ENCODE data around the gene DDX25. TPM values are rescaled to one million over a fixed set of nuclear protein-coding genes. Genes with fewer than 3 reads are reported as not detected.
"Not testable (repeated sequence)": the region's sequence is repeated elsewhere in the genome, so short reads cannot be mapped to it uniquely, and the experiment has no call there.

DDX25 gene
- polyA plus RNA-seq, 1 donor = 0.62 TPM

DNA sequence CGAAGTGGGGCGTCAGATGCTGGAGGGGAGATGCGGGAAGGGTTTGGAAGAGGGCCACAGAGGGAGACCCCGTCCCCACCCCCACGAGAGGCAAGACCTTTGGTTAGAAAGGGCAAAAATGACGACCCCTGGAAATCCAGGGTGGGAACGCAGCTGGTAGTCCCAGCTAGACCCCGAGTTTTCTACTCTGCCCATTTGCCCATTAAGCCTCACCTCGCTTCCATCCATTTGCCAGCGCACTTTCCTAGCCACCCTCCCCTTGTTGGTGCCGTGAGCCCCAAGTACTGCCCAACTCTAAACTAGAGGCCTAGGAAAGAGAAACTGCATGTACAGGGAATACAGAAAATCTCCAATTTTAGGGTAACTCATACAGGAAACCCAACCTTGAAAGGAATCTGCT is 370 bp downstream of the DDX25 start:
- DNase-seq = no peak

DNA sequence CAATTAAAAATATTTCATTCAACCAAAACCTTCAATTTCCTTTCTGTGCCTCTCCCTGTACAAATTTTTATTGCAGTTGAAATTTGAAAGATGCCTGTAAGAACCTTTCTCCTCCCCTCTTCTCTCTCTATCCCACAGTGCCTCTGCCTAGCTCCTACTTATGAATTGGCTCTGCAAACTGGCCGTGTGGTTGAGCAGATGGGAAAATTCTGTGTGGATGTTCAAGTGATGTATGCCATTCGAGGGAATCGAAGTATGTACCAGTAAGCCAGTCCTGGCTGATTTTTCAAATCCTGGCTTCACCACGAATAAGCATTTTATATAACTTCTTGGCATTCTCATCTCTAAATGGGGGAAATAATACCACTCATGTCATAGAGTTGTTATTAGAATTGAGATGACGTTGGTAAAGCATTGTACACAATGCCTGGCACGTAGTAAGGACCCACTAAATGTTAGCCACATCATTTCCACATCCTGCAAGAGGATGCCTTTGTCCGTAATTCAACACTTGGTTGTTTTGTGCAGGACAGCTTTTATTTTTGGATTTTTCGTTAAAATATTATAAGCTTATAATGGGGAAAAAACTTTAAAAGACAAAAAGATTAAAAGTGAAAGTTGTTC is 6.0 kb downstream of the DDX25 start:
- no peak for DNase-seq

DNA sequence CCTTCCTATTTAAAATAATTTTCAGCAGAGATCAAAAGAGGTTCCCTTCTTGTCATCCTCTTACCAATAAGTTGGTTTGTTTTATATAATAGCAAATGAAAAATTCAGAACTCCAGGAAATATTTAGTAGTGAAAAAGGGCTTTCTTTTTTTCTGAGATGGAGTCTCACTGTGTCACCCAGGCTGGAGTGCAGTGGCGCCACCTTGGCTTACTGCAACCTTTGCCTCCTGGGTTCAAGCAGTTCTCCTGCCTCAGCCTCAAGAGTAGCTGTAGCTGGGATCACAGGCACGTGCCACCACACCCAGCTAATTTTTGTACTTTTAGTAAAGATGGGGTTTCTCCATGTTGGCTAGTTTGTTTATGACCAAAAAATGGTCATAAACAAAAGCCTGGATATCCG is 10.3 kb downstream of the DDX25 start:
- not testable (repeated sequence) for DNase-seq

DNA sequence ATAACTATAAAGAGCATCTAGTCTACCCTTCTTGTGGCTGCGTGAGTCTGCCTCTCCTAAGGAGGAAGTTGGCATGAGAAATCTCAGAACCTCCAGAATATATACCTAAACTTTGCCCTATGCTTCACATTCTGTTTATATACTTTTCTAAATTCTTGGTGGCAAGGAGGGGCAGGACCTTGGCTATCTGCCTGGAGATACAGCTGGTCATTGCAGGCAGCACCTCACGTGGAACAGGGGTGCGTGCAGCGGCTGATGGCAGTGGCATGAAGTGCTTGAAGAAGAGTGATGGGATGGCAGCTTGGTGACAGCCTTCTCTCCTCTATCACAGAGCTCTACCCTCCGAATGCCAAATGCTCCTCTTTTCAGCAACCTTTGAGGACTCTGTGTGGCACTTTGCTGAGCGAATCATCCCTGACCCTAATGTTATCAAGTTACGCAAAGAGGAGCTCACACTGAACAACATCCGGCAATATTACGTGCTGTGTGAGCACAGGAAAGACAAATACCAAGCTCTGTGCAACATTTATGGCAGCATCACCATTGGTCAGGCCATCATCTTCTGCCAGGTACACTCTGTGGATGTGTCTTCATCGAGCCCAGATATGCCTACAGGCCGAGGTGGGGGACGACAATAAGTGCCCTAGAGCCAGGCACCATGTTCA is 12.5 kb downstream of the DDX25 start:
- no peak for DNase-seq

DNA sequence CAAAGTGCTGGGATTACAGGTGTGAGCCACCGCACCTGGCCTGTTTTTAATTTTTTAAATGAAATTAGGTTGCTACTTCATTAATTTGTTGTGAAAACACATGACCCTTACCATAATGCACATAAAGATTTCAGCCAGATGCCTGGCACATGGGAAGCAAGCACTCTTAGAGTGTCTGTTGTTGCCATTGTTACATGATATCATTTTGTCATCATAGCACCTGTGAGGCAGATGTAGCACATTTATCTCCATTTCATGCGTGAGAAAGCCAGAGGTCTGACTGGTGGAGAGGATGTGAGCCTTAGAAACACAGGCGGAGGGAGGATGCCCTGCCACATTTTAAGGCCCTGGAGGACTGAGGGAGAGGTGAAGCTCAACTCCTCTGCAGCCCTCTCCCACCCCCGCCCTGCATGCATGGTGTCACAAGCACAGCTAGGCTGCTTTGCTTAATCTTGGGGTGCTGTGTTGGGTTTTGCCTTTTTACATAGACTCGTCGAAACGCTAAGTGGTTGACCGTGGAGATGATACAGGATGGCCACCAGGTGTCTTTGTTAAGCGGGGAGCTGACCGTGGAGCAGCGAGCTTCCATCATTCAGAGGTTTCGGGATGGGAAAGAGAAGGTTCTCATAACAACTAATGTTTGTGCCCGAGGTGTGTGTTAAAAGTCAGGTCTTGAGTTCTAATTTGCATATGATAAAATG is 14.0 kb downstream of the DDX25 start:
- DNase-seq = no peak

DNA sequence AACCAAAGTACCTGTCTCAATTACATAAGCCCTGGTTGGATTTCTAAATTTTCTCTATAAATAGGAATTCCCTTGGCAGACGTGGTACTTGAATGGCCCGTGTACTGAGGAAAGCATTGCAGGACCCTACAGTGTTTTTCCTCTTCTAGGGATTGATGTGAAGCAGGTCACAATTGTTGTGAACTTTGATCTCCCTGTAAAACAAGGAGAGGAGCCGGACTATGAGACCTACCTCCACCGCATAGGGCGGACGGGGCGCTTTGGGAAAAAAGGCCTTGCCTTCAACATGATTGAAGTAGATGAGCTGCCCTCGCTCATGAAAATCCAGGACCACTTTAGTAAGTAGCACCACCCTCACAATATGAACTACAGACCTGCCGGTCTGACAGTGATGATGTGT is 16.7 kb downstream of the DDX25 start:
- DNase-seq = no peak

DNA sequence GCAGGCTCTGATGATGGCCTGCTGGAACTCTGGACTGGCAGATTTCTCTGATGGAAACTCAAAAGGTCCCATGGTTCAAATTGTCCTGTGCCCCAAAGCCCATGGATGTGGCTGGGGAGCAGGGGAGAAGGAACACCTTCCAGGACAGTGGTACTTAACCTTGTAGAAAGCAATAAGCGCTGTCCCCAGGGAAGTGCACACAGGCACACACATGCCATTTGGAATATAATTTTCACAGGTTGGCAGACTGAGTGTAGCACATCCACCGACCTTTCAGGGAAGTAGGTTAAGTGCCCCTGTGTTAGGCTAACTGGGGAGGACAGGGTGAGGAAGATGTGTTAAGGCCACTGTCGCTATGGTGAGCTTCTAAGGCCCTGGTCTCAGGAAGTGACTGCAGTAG is 17.8 kb downstream of the DDX25 start:
- no peak for DNase-seq

DNA sequence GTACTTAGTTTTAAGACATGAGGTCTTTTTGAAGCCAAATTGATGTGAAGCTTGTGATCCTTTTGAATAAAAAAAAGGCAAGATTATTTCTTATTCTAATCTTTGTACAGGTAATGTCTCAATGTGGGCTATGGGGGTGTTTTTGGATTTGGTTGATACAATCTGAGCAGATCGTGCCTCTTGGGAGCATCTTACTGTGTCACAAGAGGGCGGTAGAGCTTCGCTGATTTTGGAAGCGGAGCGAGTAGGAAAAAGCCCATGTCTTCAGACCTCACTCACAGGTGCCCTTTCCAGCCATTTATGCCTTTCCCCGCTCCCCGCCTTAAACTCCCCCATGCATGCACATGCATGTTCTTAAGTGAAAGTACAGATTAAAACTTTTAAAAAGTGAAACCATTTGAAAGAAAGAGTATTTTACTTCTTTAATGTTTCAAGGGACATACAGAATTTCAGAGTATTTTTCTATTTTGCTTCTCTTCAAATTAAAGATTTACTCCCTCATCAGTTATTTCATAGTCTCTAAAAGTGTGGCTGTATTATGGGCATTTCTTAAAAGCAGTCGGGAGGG is 18.8 kb downstream of the DDX25 start:
- peak; percentile 76 for DNase-seq

DNA sequence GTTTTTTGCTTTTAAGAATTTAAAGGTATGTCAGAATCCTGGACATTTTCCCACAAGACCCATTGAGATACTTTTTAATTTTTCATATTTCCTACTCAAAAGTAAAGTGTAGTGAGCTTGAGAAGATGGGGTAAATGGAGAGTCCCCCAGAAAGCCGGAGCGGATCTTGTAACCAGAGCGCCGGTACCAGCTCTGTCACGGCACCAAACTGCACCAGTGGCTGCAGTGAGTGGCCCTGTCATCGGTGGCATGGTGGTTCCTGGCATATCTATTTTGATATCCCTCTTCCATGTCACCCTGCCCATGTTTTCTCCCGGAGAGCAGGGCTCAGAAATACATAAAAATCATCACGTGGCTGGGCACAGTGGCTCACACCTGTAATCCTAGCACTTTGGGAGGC is 19.3 kb downstream of the DDX25 start:
- no peak for DNase-seq

DNA sequence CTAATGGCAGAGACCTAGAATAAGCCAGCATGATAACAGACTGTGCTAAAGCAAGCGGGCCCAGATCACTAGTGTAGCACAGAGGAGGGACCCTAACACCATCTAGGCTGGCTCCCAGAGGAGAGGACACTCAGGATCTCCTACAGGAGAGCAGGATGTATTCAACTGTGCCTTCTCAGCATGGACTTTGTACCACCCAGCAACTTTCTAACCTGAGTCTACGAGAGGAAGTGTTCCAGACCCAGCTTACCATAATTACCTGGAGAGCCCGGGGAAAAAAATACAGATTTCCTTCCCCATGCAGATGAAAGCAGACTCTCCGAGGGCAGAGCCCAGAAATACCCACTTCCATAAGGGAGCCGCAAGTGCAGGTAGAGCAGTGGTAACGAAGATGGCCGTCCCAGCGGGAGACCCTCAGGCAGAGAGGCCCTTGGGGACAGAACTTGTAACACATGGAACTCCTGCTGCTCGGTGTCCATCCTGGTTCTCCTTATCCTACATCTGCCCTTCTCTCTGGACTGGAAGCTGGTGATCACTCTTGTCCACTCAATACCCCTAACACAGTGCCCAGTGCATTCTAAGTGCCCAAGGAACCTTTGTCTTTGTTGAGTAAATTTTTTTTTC is 20.2 kb downstream of the DDX25 start:
- no peak for DNase-seq

DNA sequence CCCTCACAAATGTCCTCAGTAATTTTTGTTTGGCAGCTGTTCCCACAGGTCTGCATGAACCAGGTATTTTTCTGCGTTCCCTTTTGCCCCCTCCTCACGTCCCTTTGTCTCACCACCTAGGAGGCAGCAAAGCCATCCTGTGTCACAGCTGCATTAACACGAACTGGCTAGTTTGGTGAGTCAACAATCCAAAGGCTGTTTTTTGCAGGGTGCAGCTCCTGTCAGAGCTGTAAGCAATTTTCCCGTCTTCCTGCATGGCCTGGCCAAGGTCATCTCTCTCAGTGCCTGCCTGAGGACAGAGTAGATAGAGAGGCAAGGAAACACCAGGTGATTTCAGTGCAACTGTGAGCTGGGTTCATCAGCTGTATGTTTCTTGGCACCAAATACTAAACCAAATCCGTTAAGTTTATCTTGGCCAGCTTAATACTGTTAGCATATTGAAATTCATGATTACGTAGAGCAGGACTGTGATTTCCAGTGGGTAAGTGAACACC is 21.0 kb downstream of the DDX25 start:
- no peak for DNase-seq

DNA sequence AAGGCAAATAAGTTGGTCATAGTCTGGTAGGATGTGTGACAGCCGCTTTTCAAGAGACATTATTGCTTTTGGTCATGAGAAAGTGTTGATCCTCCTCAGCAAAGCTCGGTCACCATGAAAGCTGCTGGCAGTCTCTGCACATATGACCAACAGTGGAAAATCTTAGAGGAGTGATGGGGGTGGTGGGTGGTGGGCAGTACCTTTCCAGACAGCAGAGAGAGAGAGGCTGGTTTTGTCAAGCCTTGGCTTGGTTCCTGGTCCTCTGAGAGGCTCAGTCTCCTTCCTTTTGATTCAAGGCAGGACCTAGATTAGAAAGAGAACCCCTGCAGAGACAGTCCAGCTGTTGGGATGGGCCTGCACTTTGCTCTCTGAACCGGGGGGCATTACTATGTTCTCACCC is 21.5 kb downstream of the DDX25 start:
- no peak for DNase-seq

DNA sequence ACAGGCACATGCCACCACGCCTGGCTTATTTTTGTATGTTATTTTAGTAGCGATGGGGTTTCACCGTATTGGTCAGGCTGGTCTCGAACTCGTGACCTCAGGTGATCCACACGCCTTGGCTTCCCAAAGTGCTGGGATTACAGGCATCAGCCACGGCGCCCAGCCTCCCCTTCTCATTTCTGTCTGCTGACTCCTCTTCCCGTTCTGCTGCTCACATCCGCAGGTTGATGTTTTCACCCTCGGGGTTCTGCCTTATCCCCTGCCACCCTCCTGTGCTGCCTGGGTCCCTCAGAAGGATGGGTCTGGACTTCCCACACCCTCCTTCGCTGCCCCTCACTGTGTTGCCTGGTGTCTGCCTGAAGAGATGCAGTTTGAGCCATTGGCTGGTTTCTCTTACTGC is 22.4 kb downstream of the DDX25 start:
- no peak for DNase-seq

DNA sequence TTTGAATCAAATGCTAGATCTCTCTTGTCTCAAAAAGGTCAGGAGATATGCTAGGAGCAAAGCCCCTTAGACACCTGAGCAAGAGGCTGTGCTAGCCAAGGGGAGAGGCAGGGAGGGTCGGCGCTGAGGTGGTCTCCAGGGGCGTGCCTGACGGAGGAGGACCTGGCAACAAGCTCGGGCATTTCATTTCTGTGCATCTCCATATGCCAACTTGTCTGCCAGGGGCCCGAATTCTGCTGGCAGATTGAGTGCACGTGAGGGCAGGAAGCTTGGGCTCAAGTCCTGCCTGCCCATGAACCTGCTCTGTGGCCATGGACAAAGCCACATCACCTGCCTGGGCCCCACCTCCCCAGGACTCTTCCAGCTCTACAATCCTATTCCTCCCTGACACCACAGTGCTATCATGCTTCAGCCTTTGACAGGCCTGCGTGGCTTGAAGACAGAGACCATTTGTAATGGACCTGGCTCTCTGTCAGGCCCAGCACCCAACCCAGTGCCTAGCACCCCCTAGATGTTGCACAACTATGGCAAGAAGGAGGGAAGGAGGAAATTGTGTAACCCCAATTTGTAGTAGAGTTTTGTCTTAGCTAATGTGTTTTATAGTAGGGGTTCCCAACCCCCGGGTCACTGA is 25.3 kb downstream of the DDX25 start:
- DNase-seq = no peak

DNA sequence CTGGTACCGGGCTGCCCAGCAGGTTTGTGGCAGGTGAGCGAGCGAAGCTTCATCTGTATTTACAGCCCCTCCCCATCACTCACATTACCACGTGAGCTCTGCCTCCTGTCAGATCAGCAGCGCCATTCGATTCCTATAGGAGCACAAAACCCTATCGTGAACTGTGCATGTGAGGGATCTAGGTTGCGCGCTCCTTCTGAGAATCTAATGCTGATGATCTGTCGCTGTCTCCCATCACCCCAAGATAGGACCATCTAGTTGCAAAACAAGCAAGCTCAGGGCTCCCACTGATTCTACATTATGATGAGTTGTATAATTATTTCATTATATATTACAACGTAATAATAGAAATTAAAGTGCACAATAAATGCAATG is 25.8 kb downstream of the DDX25 start:
- DNase-seq = no peak

DNA sequence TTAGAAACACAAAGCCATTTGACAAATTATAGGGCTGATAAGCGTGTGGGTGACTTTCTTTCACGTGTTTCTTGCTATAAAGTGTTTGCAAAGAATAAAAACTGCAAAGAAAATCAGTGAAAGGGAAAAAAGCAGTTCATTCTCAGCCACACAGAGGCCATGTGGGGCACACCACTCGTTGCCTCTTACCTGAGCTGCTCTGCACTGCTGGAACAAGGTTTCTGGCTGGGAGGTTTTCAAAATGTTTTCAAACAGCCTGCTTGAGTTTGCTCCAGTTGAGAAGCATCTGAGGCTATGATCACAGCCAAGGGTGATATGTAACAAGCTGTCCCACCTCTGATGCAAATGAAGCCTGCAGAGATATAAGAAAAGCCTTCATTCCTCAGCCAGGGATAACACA is 26.8 kb downstream of the DDX25 start:
- no peak for DNase-seq

DNA sequence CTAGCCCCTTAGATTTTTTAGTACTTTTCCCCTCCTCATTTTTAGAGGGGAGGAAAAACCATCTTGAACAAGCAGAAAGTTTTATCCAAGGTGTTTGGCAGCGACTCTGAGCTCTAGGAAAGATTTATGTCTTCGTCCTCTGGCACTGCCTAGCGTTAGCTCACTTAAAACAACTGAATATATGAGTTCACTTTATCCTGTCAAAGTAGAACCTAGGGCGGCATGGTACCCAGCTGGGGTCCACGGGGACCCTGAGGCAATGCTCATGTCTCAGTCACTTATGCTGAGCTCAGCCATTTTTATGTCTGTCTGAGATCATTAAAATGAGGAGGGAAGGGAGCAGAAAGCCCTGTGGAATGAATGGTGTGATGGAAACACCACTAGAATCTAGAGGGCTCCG is 27.4 kb downstream of the DDX25 start:
- DNase-seq = peak; percentile 67

DNA sequence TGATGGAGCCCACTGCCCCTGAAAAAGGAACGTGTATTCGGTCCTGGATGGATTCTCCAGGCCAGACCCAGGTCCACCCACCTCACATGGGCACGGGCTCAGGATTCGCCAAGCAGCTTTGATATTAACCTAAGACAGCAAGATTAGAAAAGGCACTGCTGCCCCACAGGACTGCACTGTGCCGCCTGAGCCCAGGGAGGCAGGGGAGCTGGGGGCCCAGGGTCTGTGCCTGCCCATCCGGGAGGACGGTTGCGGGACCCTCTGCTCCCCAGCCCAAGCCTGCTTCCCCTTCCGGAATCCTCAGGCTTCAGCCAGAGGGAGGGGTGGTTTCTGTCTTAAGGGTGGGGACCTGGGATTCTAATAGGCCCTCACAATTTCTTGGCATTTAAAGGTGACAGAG is 28.0 kb downstream of the DDX25 start:
- no peak for DNase-seq

DNA sequence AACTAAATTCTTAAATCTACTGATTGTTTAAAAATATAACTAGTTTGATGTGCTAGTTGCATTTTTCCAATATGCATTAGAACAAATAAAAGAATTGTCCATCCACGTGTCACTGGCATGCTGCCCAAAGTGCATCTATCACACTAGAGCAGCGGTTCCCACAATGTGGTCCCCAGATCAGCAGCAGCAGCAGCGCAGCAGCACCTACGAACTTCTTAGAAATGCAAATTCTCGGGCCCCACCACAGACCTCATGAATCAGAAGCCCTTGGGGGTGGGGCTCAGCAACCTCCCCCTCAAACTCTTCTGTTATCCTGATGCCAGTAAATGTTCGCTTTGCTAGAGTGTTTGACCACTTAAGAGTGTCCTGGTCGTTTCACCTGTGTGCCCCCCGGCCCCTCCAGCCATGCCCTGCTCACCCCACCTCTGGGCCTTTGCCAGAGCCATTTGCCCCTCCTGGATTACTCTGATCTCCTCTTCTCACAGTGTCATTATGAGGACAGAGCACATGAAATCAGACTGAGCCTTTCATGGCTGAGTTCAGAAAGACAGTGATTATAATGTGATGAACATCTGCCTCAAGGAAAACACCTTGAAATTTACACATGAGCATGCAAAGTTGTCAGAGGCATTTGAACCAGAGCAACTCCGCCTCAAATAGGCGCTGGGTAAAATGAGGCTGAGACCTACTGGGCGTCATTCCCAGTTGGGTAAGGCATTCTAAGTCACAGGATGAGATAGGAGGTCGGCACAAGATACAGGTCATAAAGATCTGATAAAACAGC is 28.9 kb downstream of the DDX25 start:
- no peak for DNase-seq

DNA sequence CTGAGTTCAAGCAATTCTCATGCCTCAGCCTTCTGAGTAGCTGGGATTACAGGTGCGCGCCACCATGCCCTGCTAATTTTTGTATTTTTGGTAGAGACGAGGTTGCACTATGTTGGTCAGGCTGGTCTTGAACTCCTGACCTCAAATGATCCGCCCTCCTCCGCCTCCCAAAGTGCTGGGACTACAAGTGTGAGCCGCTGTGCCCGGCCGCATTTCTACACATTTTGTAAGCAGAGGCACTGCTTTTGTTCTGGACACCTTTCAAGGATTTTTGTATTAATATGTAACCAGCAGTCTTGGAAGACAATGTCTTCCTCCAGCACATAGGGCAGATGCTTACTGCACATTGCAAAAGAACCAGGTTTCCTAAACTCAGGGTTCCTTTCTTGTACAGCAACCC is 30.2 kb downstream of the DDX25 start:
- DNase-seq = no peak

DNA sequence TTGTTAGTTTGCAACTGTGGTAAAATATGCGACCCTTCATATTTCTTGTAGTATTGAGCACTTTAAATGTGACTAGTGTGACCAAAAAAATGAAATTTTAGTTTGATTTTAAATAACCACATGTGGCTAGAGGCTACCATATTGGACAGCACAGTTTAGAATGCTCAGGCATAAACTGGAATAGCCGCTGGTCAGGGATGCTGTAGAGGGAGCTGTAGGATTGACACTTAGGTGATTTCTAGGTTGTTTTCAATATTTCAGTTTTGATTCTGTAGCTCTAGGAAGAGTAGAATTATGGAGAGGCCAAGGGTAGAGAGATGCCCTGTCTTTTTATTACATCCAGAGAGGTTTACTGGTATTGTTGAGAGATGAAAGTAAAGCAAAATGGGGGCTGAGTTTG is 30.7 kb downstream of the DDX25 start:
- no peak for DNase-seq

DNA sequence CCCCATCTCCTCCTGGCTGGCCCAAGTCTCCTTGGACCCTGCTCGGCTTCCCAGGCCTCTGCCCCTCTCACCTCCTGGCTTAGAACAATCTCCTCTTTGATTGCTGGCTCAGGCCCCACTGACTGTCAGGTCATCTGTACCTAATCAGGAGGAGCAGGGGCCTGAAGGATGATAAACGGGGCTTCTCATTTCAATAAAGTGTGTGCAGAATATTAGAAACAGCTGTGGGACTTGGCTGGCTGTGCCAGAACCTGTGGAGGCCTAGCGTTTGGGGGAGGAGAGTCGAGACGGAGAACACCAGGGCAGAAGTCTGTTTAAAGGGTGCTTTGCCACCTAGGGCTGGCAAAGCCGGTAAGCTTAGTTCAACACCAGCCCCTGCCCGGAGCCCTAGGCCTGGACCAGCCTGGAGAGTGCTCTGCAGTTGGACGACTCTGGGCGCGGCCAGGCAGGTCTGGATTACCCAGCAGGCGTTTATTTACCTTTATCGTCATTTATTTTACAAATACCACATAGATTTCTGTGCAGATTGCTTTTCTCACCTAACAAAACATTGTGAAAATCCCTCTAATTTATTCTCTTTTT is 31.4 kb downstream of the DDX25 start:
- DNase-seq = peak; percentile 72

Data from hindlimb muscle (tissue), 1 donor.